GM12878 (cell line): ENCODE results near the gene RHBDD1. TPM values are rescaled to one million over a fixed set of nuclear protein-coding genes. Genes with fewer than 3 reads are reported as not detected.

Source experiments
- ATAC-seq: fragments of 200-7000 bp; cut with Tn5 transposase; 3 replicates; pipeline ENCODE4 v1.9.1; 2020; ENCODE audit warnings: mild to moderate bottlenecking, moderate library complexity
- BruUV-seq: library from RNA; stranded (reverse); fragments of 400-500 nt; replicated peaks from 2 replicates; lab custom pipeline; 2021; lab: Mats Ljungman, UMichigan
- CTCF ChIA-PET: fragments of 300-600 bp; sonication (Branson Sonifier 250); formaldehyde crosslinking; extraction: SDS; loops from one replicate; lab custom pipeline; 2021; ENCODE audit warnings: inconsistent platforms; lab: Yijun Ruan, JAX
- POLR2A ChIA-PET: fragments of 350-600 bp; formaldehyde crosslinking; extraction: SDS; loops from one replicate; lab custom pipeline; 2021; ENCODE audit warnings: inconsistent platforms; lab: Charles Lee
- RAD21 ChIA-PET: fragments of 300-600 bp; sonication (Branson Sonifier 250); formaldehyde crosslinking; loops from one replicate; lab custom pipeline; 2023; ENCODE audit warnings: antibody characterized with exemption; ENCODE audit not compliant: unreplicated experiment; lab: Charles Lee
- SMC1A ChIA-PET: fragments of 300-600 bp; sonication (Branson Sonifier 250); formaldehyde crosslinking; loops from one replicate; lab custom pipeline; 2023; ENCODE audit not compliant: unreplicated experiment, uncharacterized antibody; lab: Charles Lee
- DNase-seq: peaks from one replicate; pipeline ENCODE4 v3.0.0-alpha.2; 2011; ENCODE audit warnings: low read depth, low spot score
- FAIRE-seq: peaks from 3 replicates; lab custom pipeline; 2011; peaks lifted over from hg19 to GRCh38; lab: Jason Lieb, UNC
- H2AFZ ChIP-seq: 2 replicates; pipeline ENCODE4 v1.6.0; 2011; ENCODE audit warnings: low read depth, low read length, control low read depth; ENCODE audit not compliant: control insufficient read depth
- H3K27ac ChIP-seq: 2 replicates; pipeline ENCODE4 v1.5.1; 2011; ENCODE audit warnings: control low read depth; ENCODE audit not compliant: control insufficient read depth, insufficient read depth
- H3K27me3 ChIP-seq, 2 experiments: replicated peaks in 1 of 2; 2 replicates each; pipeline versions ENCODE4 v1.6.0 to v1.6.1; 2011; ENCODE audit warnings: low read length in 1 of 2; ENCODE audit not compliant: control insufficient read depth in 2 of 2, insufficient read depth in 2 of 2
- H3K36me3 ChIP-seq, 2 experiments: 2 replicates each; pipeline ENCODE4 v1.5.1; 2011; ENCODE audit warnings: low read length in 1 of 2; ENCODE audit not compliant: control insufficient read depth in 2 of 2, insufficient read depth in 2 of 2
- H3K4me1 ChIP-seq: 2 replicates; pipeline ENCODE4 v1.6.1; 2011; ENCODE audit warnings: mild to moderate bottlenecking, low read length, moderate library complexity, mixed read lengths; ENCODE audit not compliant: control insufficient read depth, insufficient read depth
- H3K4me2 ChIP-seq: 2 replicates; pipeline ENCODE4 v1.6.0; 2011; ENCODE audit warnings: control low read depth; ENCODE audit not compliant: control insufficient read depth, insufficient read depth
- H3K4me3 ChIP-seq: fragments of 200-600 bp; sonication (generic); 2 replicates; pipeline ENCODE4 v1.5.1; 2016
- H3K79me2 ChIP-seq: 2 replicates; pipeline ENCODE4 v1.6.0; 2011; ENCODE audit warnings: low read length; ENCODE audit not compliant: control insufficient read depth, insufficient read depth
- H3K9ac ChIP-seq: 2 replicates; pipeline ENCODE4 v1.8.0; 2011; ENCODE audit warnings: low read length, control low read depth, mixed read lengths; ENCODE audit not compliant: control insufficient read depth, insufficient read depth
- H3K9me3 ChIP-seq: replicated peaks from 3 replicates; pipeline ENCODE4 v1.5.1; 2011; ENCODE audit warnings: mild to moderate bottlenecking, low read length; ENCODE audit not compliant: control insufficient read depth, insufficient read depth
- H4K20me1 ChIP-seq: 2 replicates; pipeline ENCODE4 v1.6.0; 2011; ENCODE audit not compliant: control insufficient read depth, insufficient read depth
- BACH1 ChIP-seq: fragments of 450-650 bp; IDR thresholded peaks from 2 replicates; pipeline ENCODE4 v1.6.1; 2017; ENCODE audit warnings: mild to moderate bottlenecking, borderline replicate concordance
- CBX3 ChIP-seq: fragments of 200-600 bp; sonication (generic); IDR thresholded peaks from 2 replicates; pipeline ENCODE4 v1.6.1; 2016; ENCODE audit warnings: low read depth, borderline replicate concordance
- EP300 ChIP-seq, 2 experiments: fragments of 150-350 bp in 1 of 2; IDR thresholded peaks; 2 replicates each; pipeline ENCODE4 v1.6.1; 2011 to 2012; ENCODE audit warnings: low read depth in 2 of 2, low read length in 2 of 2, borderline replicate concordance in 1 of 2, improper control_type of control experiment in 1 of 2, inconsistent platforms in 1 of 2; ENCODE audit not compliant: control insufficient read depth in 1 of 2
- HCFC1 ChIP-seq: fragments of 150-350 bp; IDR thresholded peaks from 2 replicates; pipeline ENCODE4 v1.6.1; 2014; ENCODE audit warnings: low read length
- HDGF ChIP-seq: fragments of 450-650 bp; IDR thresholded peaks from 2 replicates; pipeline ENCODE4 v1.6.1; 2016; ENCODE audit warnings: antibody characterized with exemption
- MTA3 ChIP-seq: IDR thresholded peaks from 2 replicates; pipeline ENCODE4 v1.6.1; 2012; ENCODE audit warnings: low read length, inconsistent platforms, borderline replicate concordance
- NFXL1 ChIP-seq: fragments of 450-650 bp; IDR thresholded peaks from 2 replicates; pipeline ENCODE4 v1.6.1; 2017; ENCODE audit warnings: antibody characterized with exemption, mild to moderate bottlenecking, borderline replicate concordance
- RAD21 ChIP-seq: IDR thresholded peaks from 2 replicates; pipeline ENCODE4 v1.6.1; 2011; ENCODE audit warnings: mild to moderate bottlenecking, low read depth, low read length, moderate library complexity; ENCODE audit not compliant: insufficient read depth
- RFX5 ChIP-seq: IDR thresholded peaks from 2 replicates; pipeline ENCODE4 v1.6.1; 2011; ENCODE audit warnings: low read depth, low read length, improper control_type of control experiment
- ZBTB4 ChIP-seq: fragments of 450-650 bp; formaldehyde crosslinking; IDR thresholded peaks from 2 replicates; pipeline ENCODE4 v1.4.0; 2022; ENCODE audit warnings: mild to moderate bottlenecking, moderate library complexity
- WGBS: methylation state at CpG from one replicate; pipeline ENCODE4 v1.1.6; 2016; ENCODE audit warnings: low lambda C conversion rate; ENCODE audit not compliant: insufficient replicate concordance, insufficient coverage; ENCODE audit errors: missing lambda C conversion rate; 5-methylcytosine and 5-hydroxymethylcytosine counted together
- in situ Hi-C: fragments of 300-500 bp; cut with MboI; formaldehyde crosslinking; loops from 9 replicates; pipeline ENCODE4 v1.14.3; 2018; ENCODE audit warnings: mixed read lengths
- intact Hi-C: fragments of 100-400 bp; cut with micrococcal nuclease; formaldehyde crosslinking; loops from one replicate; pipeline ENCODE4 v1.14.2; 2022; ENCODE audit not compliant: unreplicated experiment
- polyA plus RNA-seq, 11 experiments: library from polyadenylated mRNA; depleted of rRNA in 4 of 11; unstranded in 6 of 11; stranded (reverse) in 5 of 11; fragments of >200 nt; fragmentation: Nextera tagmentation in 4 of 11; fragmentation: Illumina TruSeq in 1 of 11; extraction: Ambion mirVana in 4 of 11; extraction: Trizol in 1 of 11; gene quantifications; 1 replicate in 1 of 11; 2 replicates in 10 of 11; pipeline versions ENCODE4 v1.2.1 to v1.2.3, GENCODE V29; 2011 to 2016; ENCODE audit warnings: inconsistent platforms in 2 of 11, missing spikeins in 2 of 11, low read depth in 1 of 11
- total RNA-seq, 4 experiments: library from RNA; depleted of rRNA in 3 of 4; stranded (reverse); fragments of >200 nt in 3 of 4; fragmentation: Illumina TruSeq in 1 of 4; extraction: Trizol in 1 of 4; gene quantifications; 2 replicates each; pipeline versions ENCODE4 v1.2.1 to v1.2.3, GENCODE V29; 2013 to 2021

RHBDD1 gene
- total and polyA plus RNA-seq, 10 of the 15 experiments (the other 5 are each of a cell fraction or from before 2014, with no cell fraction given): 7.1 to 36.4 (median 14.7) TPM

DNA sequence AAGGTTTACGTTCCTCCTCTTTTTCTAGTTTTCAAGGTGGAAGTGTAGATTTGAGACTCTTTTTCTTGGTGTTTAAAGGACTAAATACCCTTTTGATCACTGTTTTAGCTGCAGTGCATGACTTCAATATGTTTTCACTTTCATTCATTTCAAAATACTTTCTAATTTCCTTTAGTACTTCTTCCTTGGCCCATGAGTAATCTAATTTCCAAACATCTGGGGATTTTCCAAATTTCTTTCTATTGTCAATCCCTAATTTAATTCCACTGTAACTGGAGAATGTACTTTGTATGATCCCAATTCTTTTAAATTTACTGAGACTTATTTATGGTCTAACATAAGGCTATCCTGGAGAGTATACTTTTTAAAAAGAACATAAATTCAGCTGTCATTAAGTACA, 3.8 kb upstream of the RHBDD1 start:
- Histone ChIP-seq H3K9me3 (no peaks in the 10 kb centered on the region), H4K20me1 (no peaks in the 10 kb centered on the region), H3K4me2 (no peak overlapping the region), H3K27ac (no peak overlapping the region), H3K36me3 (no peaks in the 10 kb centered on the region; a peak in 1 of 4 replicates), H3K4me3 (no peak overlapping the region), H3K27me3 (no peaks in the 10 kb centered on the region), H3K79me2 (peaks cover 33% of the 10 kb centered on the region)
- ChIA-PET CTCF (interaction anchor here (1.4 kb wide), 1 partner anchor 30 kb away, joined by 6 read pairs; no protein-coding TSS in a partner anchor), RAD21 (interaction anchor here (1.3 kb wide), 1 partner anchor 153 kb away, joined by 3 read pairs; no protein-coding TSS in a partner anchor), SMC1A (no interaction called here)
- in situ Hi-C loops (loop anchor here (25.0 kb wide), 1 partner anchor 955 kb away; no protein-coding TSS in a partner anchor), intact Hi-C loops (loop anchor here (10.0 kb wide), 1 partner anchor 1887 kb away; no protein-coding TSS in a partner anchor)
- no TSS peak for BruUV-seq
- no peak for ATAC-seq
- no peak for DNase-seq
- WGBS: 43% methylated on average over 1 of the region's 1 CpG
- FAIRE-seq: no peak
- TF ChIP-seq RAD21 (no peak), BACH1 (no peak), EP300 (IDR thresholded peaks at IDR 0.05; ENCODE audit: borderline replicate concordance in 1 of 2, control insufficient read depth in 1 of 2, low read depth in 2 of 2, low read length in 2 of 2) (no peak), ZBTB4 (CRISPR knock-in tag) (no peak), HCFC1 (no peak), RFX5 (no peak), HDGF (no peak), MTA3 (no peak), NFXL1 (no peak), CBX3 (no peak)
- TF ChIP-seq, all 136 proteins: peak for 0
- H3K9ac ChIP-seq: no peak overlapping the region
- POLR2A ChIA-PET: no interaction called here
- H3K4me1 ChIP-seq: no peaks in the 10 kb centered on the region
- H2AFZ ChIP-seq: no peak overlapping the region
